HepG2 (cell line): ENCODE results near the gene ATAD3A.
"Not testable (repeated sequence)": the region's sequence is repeated elsewhere in the genome, so short reads cannot be mapped to it uniquely, and the experiment has no call there.

Source experiments
- BRD4 ChIP-seq: sonication (generic); formaldehyde crosslinking; IDR thresholded peaks from 2 replicates; pipeline ENCODE4 v1.4.0; 2020; ENCODE audit warnings: missing genetic modification reagents
- NR2C2 ChIP-seq: sonication (generic); formaldehyde crosslinking; IDR thresholded peaks from 2 replicates; pipeline ENCODE4 v1.4.0; 2020; ENCODE audit warnings: missing genetic modification reagents, mild to moderate bottlenecking, moderate library complexity, borderline replicate concordance
- POLR2A ChIP-seq, 2 experiments: IDR thresholded peaks; 2 replicates each; pipeline ENCODE4 v1.6.1; 2011; ENCODE audit warnings: low read depth in 2 of 2, low read length in 2 of 2, mild to moderate bottlenecking in 1 of 2, moderate library complexity in 1 of 2; ENCODE audit not compliant: insufficient read depth in 1 of 2
- SP4 ChIP-seq: sonication (generic); formaldehyde crosslinking; IDR thresholded peaks from 2 replicates; pipeline ENCODE4 v1.8.1; 2023; ENCODE audit warnings: mild to moderate bottlenecking, missing genetic modification reagents
- ZBTB7A ChIP-seq: sonication (generic); formaldehyde crosslinking; IDR thresholded peaks from 2 replicates; pipeline ENCODE4 v1.8.0; 2022; ENCODE audit warnings: mild to moderate bottlenecking, missing genetic modification reagents
- ZEB1 ChIP-seq: IDR thresholded peaks from 2 replicates; pipeline ENCODE4 v1.6.1; 2012; ENCODE audit warnings: mild to moderate bottlenecking, low read depth, inconsistent platforms; ENCODE audit not compliant: insufficient replicate concordance
- TF ChIP-seq, protein P1 (sequence below): sonication (generic); formaldehyde crosslinking; IDR thresholded peaks from 2 replicates; pipeline ENCODE4 v1.4.0; 2020; ENCODE audit warnings: mild to moderate bottlenecking, missing genetic modification reagents, borderline replicate concordance

DNA sequence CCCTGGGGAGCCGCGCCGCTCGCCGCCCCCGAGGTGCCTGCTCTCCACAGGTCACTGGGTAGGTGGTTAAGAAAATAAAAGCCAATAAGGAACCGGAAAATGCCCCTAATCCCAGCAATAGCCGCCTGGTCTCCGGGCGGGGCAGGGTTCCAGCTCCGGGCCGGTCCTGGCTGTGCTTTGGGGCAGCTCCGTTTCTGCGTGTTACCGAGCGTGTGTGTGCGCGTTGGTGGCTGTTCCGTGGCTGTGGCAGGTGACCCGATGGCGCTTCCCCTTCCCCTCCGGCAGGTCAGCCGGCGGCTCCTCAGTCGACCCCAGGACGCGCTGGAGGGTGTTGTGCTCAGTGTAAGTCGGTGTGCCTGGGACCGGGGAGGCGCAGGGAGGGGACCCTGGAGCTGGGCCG, 11.3 kb downstream of the ATAD3A start:
- not testable (repeated sequence) for TF ChIP-seq ZEB1; BRD4 (CRISPR knock-in tag); POLR2A (IDR thresholded peaks at IDR 0.05; ENCODE audit: insufficient read depth in 1 of 2, low read depth in 2 of 2, low read length in 2 of 2); NR2C2 (CRISPR knock-in tag); ZBTB7A (CRISPR knock-in tag); SP4 (CRISPR knock-in tag)
- TF ChIP-seq, protein P1, sequence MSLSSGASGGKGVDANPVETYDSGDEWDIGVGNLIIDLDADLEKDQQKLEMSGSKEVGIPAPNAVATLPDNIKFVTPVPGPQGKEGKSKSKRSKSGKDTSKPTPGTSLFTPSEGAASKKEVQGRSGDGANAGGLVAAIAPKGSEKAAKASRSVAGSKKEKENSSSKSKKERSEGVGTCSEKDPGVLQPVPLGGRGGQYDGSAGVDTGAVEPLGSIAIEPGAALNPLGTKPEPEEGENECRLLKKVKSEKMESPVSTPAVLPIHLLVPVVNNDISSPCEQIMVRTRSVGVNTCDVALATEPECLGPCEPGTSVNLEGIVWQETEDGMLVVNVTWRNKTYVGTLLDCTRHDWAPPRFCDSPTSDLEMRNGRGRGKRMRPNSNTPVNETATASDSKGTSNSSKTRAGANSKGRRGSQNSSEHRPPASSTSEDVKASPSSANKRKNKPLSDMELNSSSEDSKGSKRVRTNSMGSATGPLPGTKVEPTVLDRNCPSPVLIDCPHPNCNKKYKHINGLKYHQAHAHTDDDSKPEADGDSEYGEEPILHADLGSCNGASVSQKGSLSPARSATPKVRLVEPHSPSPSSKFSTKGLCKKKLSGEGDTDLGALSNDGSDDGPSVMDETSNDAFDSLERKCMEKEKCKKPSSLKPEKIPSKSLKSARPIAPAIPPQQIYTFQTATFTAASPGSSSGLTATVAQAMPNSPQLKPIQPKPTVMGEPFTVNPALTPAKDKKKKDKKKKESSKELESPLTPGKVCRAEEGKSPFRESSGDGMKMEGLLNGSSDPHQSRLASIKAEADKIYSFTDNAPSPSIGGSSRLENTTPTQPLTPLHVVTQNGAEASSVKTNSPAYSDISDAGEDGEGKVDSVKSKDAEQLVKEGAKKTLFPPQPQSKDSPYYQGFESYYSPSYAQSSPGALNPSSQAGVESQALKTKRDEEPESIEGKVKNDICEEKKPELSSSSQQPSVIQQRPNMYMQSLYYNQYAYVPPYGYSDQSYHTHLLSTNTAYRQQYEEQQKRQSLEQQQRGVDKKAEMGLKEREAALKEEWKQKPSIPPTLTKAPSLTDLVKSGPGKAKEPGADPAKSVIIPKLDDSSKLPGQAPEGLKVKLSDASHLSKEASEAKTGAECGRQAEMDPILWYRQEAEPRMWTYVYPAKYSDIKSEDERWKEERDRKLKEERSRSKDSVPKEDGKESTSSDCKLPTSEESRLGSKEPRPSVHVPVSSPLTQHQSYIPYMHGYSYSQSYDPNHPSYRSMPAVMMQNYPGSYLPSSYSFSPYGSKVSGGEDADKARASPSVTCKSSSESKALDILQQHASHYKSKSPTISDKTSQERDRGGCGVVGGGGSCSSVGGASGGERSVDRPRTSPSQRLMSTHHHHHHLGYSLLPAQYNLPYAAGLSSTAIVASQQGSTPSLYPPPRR = not testable (repeated sequence)
